ENCODE measurements around the gene GTSE1.

The GTSE1 gene

DNA sequence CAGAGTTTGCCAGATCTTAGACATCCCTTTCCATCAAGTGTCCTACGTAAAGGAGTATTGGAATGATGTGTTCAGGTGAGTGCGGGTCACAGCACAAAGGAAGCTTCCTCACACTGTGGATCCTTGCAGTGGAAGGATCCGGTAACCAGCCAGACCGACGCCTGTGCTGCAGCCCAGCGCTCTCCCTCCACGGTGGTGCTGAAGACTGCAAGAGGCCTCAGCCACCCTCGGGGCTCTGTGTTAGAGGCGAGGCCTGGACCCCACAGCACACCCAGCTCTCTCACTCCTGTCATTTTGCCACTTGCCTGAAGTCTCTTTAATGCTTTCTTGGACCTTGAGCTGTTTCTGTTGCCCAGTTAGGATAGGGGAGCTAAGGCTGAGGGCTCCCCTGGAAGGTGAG is 41.2 kb downstream of the GTSE1 start:
- no peaks in the 10 kb centered on the region for H3K27me3 ChIP-seq (replicated peaks; ENCODE audit: control insufficient read depth, insufficient read depth, low read length)
- DNase-seq (ENCODE audit: extremely low read depth, insufficient read length), result no peak
- no peak for TF ChIP-seq CTCF (IDR thresholded peaks at IDR 0.05; ENCODE audit: insufficient read depth, low read length, poor library complexity, severe bottlenecking)
- no peak overlapping the region for H3K4me3 ChIP-seq (replicated peaks; ENCODE audit: low read depth, low read length)
- H3K36me3 ChIP-seq (ENCODE audit: control insufficient read depth, insufficient read depth, low read length), result peaks cover 20% of the 10 kb centered on the region

- peaks cover 19% of the 10 kb centered on the region for H3K36me3 ChIP-seq (ENCODE audit: control insufficient read depth, insufficient read depth, low read length)
- DNase-seq (ENCODE audit: extremely low read depth, insufficient read length), result no peak
- no peak for TF ChIP-seq CTCF (IDR thresholded peaks at IDR 0.05; ENCODE audit: insufficient read depth, low read length, poor library complexity, severe bottlenecking)
- H3K27me3 ChIP-seq (replicated peaks; ENCODE audit: control insufficient read depth, insufficient read depth, low read length), result no peaks in the 10 kb centered on the region
- H3K4me3 ChIP-seq (replicated peaks; ENCODE audit: low read depth, low read length), result no peak overlapping the region
Measured at GRCh38 chr22:46338636-46339035, 42.0 kb downstream of the GTSE1 start.

DNA sequence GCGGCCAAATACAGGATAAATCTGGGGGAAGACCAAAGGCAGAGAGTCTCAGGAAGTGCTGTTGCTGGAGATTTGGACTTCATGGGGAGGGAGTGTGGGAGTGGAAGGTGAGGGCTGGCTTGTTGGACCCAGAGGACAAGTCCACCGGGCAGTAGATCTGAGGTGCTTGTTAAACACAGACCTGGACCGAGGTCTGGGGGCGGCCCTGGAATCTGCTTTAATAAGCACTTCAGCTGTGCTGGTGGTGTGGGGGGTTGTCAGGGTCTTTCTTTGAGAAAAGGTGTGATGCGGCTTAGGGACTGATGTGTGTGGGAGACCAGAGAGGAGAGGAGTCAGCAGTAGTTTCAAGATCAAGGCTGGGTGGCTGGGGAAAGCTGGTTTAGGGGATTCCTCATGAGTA is 43.3 kb downstream of the GTSE1 start:
- Histone ChIP-seq H3K36me3 (ENCODE audit: control insufficient read depth, insufficient read depth, low read length) (peaks cover 24% of the 10 kb centered on the region), H3K27me3 (replicated peaks; ENCODE audit: control insufficient read depth, insufficient read depth, low read length) (no peaks in the 10 kb centered on the region), H3K4me3 (replicated peaks; ENCODE audit: low read depth, low read length) (no peak overlapping the region)
- DNase-seq (ENCODE audit: extremely low read depth, insufficient read length), result no peak
- no peak for TF ChIP-seq CTCF (IDR thresholded peaks at IDR 0.05; ENCODE audit: insufficient read depth, low read length, poor library complexity, severe bottlenecking)

DNA sequence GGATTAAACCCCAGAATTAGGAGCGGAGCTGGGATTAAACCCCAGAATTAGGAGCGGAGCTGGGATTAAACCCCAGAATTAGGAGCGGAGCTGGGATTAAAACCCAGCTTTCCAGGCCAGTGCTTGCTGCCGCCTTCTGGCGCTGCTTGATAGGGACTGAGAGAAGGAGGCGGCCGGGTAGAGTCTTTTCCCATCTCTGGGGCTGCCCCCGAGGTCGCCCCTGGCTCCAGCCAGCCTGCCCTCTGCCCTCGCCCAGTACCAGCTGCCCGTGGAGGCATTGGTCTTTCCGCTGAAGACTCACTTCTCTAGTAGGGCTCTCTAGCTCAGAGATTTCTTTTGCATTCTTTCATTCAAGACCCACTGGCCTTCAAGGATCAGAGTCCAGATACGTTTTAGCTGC is 44.0 kb downstream of the GTSE1 start:
- Histone ChIP-seq H3K36me3 (ENCODE audit: control insufficient read depth, insufficient read depth, low read length) (peaks cover 26% of the 10 kb centered on the region), H3K27me3 (replicated peaks; ENCODE audit: control insufficient read depth, insufficient read depth, low read length) (no peaks in the 10 kb centered on the region), H3K4me3 (replicated peaks; ENCODE audit: low read depth, low read length) (no peak overlapping the region)
- TF ChIP-seq CTCF (IDR thresholded peaks at IDR 0.05; ENCODE audit: insufficient read depth, low read length, poor library complexity, severe bottlenecking), result no peak
- DNase-seq (ENCODE audit: extremely low read depth, insufficient read length), result no peak

- H3K36me3 ChIP-seq (ENCODE audit: control insufficient read depth, insufficient read depth, low read length), result peaks cover 53% of the 10 kb centered on the region
- no peak overlapping the region for H3K4me3 ChIP-seq (replicated peaks; ENCODE audit: low read depth, low read length)
- no peak for DNase-seq (ENCODE audit: extremely low read depth, insufficient read length)
- H3K27me3 ChIP-seq (replicated peaks; ENCODE audit: control insufficient read depth, insufficient read depth, low read length), result no peaks in the 10 kb centered on the region
- TF ChIP-seq CTCF (IDR thresholded peaks at IDR 0.05; ENCODE audit: insufficient read depth, low read length, poor library complexity, severe bottlenecking), result no peak
Measured at GRCh38 chr22:46346680-46347405, 50.2 kb downstream of the GTSE1 start.

- Histone ChIP-seq H3K36me3 (ENCODE audit: control insufficient read depth, insufficient read depth, low read length) (peaks cover 50% of the 10 kb centered on the region), H3K4me3 (replicated peaks; ENCODE audit: low read depth, low read length) (no peak overlapping the region), H3K27me3 (replicated peaks; ENCODE audit: control insufficient read depth, insufficient read depth, low read length) (no peaks in the 10 kb centered on the region)
- DNase-seq (ENCODE audit: extremely low read depth, insufficient read length), result no peak
- no peak for TF ChIP-seq CTCF (IDR thresholded peaks at IDR 0.05; ENCODE audit: insufficient read depth, low read length, poor library complexity, severe bottlenecking)
Measured at GRCh38 chr22:46347646-46348045, 51.0 kb downstream of the GTSE1 start.

Measured in GM06990 (cell line).